Suprapubic skin (tissue), 3 donors: Measurements from ENCODE around the gene ITPRID1.

ENCODE experiments used
- EP300 ChIP-seq: sonication (generic); formaldehyde crosslinking; IDR thresholded peaks from one replicate; pipeline ENCODE4 v1.6.1; 2017; ENCODE audit warnings: antibody characterized with exemption
- TF ChIP-seq, protein P1 (sequence below), 2 donors: fragments of 200-600 bp in 1 of 2; fragments of 450-650 bp in 1 of 2; sonication (generic) in 1 of 2; IDR thresholded peaks; one replicate each; pipeline ENCODE4 v1.5.1; 2016 to 2019; ENCODE audit warnings: antibody characterized with exemption in 2 of 2, mild to moderate bottlenecking in 1 of 2, moderate library complexity in 1 of 2

DNA sequence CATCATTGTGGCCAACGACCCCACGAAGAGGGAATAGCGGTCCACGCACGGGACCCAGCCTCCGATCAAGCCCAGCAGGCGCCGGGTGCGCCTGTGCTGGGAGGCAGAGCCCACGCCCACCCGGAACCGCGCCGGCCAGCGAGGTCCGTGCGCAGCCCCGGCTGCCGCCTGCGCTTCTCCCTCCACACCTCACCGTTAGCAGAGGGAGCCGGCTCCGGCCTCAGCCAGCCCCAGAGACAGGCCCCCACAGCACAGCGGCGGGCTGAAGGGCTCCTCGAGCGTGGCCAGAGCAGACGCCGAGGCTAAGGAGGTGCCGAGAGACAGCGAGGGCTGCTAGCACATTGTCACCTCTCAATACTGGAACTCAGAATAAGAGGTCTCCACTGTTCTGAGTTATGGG lies 3.6 kb downstream of the ITPRID1 start:
- TF ChIP-seq, protein P1, sequence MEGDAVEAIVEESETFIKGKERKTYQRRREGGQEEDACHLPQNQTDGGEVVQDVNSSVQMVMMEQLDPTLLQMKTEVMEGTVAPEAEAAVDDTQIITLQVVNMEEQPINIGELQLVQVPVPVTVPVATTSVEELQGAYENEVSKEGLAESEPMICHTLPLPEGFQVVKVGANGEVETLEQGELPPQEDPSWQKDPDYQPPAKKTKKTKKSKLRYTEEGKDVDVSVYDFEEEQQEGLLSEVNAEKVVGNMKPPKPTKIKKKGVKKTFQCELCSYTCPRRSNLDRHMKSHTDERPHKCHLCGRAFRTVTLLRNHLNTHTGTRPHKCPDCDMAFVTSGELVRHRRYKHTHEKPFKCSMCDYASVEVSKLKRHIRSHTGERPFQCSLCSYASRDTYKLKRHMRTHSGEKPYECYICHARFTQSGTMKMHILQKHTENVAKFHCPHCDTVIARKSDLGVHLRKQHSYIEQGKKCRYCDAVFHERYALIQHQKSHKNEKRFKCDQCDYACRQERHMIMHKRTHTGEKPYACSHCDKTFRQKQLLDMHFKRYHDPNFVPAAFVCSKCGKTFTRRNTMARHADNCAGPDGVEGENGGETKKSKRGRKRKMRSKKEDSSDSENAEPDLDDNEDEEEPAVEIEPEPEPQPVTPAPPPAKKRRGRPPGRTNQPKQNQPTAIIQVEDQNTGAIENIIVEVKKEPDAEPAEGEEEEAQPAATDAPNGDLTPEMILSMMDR (IDR thresholded peaks at IDR 0.05): no peak
- no peak for TF ChIP-seq EP300
